Fibroblast of skin of back (primary cell): Measurements from ENCODE around the gene AQP12B.

ENCODE experiments used
- DNase-seq: peaks from one replicate; pipeline ENCODE4 v3.0.0-alpha.2; 2013

Gene AQP12B

DNA sequence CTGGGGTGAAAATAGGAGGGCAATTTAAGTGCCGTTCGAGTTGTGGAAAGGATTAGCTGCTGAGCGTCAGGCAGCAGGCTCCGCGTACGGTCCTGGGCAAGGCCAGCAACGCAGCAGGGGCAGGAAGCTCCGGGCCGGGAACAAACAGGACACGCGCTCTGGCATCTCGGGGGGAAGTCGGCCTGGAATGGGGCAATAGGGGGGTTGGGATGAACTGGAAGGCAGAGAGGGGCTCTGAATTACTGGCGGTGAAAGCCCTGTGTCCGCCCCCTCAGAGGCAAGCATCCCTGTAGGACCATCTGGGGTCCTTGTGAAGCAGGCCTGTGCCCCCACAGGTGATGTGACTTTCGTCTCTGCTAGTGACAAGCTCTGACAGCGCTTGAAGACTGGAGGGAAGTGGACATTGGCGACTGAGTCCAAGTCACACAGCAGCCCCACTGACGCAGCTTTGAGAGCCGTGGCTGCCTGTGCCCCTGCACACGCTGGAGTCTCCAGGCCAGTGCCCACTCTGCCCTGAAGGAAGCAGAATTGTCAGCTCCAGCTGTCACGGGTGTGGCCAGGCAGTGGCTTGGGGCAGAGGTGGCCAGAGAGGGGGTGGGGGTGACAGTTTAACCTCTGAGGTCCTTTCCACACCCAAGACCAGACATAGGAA is 35.1 kb downstream of the AQP12B start:
- no peak for DNase-seq

DNA sequence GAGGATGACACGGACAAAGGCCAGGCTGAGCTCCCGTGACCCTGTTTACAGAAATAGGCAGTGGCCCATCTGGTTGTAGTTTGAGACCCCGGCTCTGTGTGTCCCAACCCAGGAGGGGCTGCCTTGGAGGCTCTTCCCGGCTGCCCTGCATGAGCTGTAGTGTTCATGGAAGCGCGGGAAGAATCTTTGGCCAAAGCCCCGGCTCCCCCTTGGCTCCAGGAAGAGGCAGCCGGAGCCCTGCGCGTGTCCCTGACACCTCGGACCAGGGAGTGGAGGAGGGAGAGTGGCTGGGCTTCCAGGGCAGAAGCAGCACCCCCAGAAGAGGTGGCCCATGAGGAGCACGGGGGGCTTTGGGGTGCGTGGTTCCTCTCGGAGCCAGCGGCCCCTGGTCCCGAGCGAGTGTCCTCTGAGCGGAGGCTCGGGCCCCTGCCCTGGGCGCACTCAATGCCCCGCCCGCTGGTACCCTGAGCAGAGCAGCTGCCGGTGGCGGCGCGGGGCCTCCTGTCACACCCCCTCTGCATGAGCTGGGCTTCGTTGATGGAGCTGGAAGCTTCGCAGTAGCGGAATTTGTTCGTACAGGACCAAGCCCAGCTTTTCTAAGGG is 35.7 kb downstream of the AQP12B start:
- DNase-seq, result no peak

DNA sequence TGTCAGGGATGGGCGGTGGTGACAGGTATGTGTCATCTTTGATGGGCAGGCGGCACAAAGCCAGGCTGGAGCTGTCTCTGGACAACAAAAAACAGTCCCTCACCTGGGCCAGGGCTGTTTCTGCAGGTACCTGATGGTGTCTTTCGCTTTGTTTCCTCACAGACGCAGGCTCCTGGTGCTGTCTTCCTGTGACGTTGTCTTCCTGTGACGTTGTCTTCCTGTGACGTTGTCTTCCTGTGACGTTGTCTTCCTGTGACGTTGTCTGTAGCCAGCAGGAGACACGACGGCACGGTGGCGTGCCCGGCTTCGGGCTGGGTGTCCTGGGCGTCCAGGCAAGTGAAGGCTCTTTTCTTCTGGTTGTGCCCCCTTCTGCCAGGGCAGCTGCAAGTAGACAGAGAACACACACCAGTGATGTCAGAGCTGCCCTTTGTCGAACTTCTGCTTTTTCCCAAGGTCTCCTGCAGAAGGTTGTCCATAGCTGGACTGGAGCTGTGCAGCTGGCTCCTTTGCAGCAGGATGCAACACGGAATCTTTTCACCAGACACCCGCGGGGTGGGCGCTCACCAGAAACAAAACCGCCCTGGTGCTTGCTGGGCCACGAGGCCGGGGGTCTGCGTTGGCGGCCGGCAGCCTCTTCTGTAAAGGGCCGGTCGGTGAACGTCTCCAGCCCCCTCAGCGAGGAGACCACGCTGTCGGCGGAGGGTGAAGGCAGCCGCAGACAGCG is 36.3 kb downstream of the AQP12B start:
- DNase-seq, result no peak

DNA sequence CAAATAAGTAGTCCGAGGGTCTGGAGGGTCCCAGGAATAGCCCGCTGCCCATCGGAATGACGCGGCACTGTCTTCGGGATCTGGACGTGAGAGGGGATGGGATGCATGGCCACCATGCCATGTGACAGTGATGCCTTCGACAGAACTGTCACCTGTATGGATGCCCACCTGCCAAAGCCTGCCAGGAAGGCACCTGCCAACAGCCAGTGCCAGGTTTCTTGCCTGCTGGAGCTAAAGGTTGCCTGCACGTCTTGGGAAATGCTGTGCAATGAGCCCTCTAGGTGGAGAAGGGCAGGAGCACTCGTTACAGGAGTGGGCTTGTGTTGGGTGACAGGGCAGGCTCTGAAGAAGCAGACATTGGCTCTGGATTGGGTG is 36.9 kb downstream of the AQP12B start:
- DNase-seq, result no peak

DNA sequence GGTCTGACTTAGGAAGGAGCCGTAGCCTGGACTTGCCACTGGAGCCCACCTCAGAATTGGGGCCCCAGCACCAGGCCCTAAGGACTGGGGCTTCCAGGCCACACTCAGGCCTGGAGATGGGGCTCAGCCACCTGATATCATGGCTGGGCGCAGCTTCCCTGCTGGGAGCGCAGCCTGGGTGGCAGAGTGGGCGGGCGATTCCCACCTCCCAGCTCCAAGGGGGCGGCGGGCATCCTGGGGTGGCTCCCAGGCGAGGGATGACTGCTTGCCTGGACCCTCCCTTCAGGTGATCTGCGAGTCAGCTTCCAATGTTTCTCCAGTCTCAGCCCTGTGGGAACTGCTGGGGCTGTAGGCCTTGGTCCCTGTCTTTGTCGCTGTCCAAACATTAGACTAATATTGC is 37.3 kb downstream of the AQP12B start:
- no peak for DNase-seq

DNA sequence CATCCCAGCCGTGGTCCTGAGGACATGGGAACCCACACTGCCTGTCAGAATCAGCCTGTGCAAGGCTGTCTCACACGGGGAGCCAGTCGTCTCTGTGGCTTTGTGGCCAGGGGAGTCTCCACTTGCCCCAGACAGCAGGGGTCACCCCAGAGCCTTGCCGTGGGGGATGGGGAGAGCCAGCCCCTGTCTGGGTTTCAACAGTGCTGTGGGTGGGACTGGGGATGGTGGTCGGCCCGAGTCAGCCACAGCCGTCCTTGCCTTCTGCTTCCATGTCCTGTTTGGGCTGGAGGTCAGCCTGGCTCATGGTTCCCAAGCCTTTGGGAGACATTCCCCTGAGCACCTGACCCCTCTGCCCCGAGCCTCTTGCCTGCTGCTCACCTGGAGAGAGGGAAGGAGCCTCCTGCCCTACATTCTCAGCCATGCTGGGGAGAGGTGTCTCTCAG is 37.8 kb downstream of the AQP12B start:
- DNase-seq, result no peak

- DNase-seq, result no peak
Measured at GRCh38 chr2:240644171-240644651, 38.5 kb downstream of the AQP12B start.

GRCh38 chr2:240643811-240644150 is 38.9 kb downstream of the AQP12B start:
- DNase-seq, result no peak

DNA sequence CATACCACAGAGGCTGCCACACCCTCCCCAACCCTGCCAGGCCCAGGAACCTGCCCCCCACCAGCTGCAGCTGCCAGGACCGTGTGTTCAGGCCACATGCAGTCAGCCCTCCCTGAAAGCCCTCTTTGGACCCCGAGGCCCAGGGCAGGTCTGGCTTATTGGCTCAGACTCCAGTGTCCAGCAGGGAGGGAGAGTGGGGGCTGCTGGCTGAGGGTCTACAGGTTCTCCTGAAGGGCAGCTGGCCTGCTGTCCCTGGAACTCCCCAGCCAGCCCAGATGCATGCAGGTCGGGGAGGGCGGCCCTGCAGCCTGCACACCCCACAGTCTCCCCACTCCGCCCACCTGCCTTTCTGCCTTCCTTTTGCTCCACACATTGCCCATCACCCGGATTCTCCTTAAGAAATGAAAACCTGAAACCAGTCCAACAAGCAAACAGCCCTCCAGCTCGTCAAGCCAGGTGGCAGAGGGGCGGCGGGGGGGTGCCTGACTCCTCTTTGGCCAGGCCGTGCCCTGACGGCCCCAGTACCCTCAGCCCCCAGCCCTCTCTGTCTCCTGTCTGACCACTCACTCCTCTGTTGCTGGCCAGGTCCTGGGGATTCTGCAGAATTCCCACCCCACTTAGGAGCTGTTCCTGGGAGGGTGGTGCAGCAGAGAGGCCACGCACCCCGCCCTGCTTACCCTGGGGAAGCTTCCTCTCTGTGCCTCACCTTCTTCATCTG is 39.4 kb downstream of the AQP12B start:
- no peak for DNase-seq

DNA sequence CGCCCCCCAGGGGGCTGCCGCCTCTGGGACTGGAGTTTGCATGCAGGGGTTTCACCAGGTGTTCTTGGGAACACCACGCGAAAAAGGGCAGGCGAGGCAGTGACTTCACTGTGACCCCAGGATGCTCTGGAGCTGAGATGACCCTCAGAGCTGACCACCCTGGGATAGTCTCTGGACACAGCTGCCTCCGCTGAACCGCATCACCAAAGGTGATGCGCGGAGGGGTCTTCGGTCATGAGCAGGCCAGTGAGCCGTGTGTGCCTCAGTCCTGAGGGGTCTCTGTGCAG is 39.9 kb downstream of the AQP12B start:
- DNase-seq, result no peak

GRCh38 chr2:240642061-240642805 is 40.5 kb downstream of the AQP12B start:
- no peak for DNase-seq

DNA sequence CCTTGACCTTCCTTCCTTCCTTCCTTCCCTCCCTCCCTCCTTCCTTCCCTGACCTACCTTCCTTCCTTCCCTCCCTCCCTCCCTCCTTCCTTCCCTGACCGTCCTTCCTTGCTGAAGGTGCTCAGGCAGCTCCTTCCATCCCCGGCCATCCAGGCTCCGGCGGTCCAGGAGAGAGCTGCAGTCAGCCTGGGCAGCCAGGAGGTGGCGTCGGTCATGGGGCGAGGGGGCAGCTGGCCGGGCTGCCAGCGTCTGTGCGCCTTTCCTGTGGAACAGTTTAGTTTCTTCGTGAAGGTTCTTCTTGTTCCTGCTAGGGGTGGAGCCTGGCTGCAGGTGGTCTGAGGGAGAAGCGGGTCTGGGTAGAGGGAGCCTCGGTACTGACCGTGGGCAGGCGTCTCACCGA is 41.7 kb downstream of the AQP12B start:
- DNase-seq, result peak; percentile 28

DNA sequence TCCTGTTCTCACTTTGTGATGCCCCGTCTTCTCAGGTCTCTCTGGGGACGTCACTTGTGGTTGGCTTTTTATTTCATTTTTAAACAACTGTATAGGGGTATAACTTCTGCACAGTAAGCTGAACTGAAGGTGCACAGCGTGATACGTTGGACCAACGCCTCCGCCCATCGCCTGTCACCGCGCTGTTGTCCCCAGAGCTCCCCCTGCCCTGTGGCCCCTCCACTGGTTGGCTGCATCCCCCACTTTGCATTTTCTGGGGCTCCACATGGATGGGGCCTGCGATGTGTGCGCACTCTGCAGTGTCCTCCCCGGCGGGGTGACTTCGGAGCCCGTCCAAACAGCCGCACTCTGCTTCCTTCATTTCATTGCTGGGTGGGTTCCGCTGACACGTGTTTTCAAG is 43.1 kb downstream of the AQP12B start:
- DNase-seq, result no peak

DNA sequence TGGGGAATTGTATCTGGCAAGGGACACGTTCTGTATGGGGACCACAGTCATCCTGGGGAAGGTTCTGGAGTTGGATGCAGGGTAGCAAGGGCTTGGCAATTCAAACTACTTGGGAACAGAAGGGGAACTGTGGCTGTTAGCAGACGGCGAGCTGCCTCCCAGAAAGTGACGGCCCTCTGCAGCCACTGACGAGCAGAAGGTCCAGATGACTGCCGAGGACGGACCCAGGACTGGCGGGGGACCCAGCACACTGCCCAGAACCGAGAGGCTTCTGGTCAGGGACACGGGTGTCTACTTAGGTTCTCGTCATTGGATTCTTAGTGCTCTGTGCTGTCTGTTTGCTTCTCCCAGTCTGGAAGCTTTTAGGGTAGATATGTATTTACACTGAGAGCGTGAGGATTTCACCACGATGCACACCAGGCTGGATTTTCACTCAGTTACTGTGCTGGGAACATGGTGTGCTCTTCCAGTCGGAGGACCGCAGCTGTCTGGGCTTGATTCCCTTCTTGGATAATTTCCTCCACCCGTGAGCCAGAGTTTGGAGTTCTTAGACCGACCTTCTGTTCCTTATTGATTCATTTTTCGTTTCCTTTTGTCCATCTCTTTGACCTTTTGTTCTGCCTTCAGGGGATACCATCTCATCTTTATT is 44.0 kb downstream of the AQP12B start:
- DNase-seq, result no peak

DNA sequence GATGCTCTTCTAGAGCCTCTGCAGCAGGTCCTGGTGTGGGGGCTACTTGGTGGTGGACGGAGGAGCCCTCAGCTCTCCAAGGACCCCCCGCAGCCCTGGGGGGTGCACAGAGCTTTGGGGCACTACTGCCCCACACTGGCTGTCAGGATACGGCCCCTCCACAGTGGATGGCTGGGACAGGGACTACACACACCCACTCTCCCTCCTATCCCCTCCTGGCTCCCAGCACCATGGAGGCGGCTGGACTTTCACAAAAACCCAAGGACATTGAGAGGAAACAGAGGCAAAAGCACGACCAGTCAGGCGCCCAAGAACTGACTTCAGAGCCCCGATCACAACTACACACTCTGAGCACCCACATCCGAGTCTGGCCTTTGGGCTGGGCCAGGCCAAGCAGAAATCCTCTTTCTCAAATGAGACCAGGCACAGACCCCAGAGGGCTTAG is 44.8 kb downstream of the AQP12B start:
- no peak for DNase-seq

- no peak for DNase-seq
Measured at GRCh38 chr2:240637116-240637900, 45.4 kb downstream of the AQP12B start.

GRCh38 chr2:240636563-240637115 is 46.0 kb downstream of the AQP12B start:
- DNase-seq, result no peak

GRCh38 chr2:240635998-240636547 is 46.6 kb downstream of the AQP12B start:
- no peak for DNase-seq

DNA sequence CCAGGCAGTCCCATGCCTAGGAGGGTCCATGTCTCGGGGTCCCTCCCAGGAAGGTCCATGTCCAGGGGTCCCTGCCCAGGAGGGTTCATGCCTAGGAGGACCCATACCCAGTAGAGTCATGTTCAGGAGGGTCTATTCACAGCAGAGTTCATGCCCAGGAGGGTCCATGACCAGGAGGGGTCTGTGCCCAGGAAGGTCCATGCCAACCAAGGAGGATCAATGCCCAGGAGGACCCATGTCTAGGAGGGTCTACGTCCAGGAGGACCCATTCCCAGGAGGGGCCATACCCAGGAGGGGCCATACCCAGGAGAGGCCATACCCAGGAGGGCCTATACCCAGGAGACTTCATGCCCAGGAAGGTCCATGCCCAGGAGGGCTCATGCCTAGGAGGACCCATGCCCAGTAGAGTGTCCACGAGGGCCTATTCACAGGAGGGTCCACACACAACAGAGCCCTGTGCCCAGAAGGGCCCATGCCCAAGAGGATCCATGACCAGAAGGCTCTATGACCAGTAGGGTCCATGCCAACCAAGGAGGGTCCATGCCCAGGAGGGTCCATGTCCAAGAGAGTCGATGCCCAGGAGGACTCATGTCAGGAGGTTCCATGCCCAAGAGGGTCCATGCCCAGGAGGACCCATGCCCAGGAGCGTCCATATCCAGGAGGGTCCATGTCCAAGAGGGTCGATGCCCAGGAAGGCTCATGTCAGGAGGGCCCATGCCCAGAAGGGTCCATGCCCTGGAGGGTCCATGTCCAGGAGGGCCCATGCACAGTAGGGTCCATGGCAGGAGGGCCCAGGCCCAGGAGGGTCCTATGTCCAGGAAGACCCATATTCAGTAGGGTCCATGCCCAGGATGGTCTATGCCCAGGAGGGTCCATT is 47.3 kb downstream of the AQP12B start:
- DNase-seq, result no peak

GRCh38 chr2:240632306-240632721 is 50.4 kb downstream of the AQP12B start:
- DNase-seq, result no peak
